GM12878 (cell line): ENCODE results near the gene PAF1. TPM values are rescaled to one million over a fixed set of nuclear protein-coding genes. Genes with fewer than 3 reads are reported as not detected.

Experiments
- ATAC-seq: fragments of 200-7000 bp; cut with Tn5 transposase; 3 replicates; pipeline ENCODE4 v1.9.1; 2020; ENCODE audit warnings: mild to moderate bottlenecking, moderate library complexity
- BruUV-seq: library from RNA; stranded (reverse); fragments of 400-500 nt; replicated peaks from 2 replicates; lab custom pipeline; 2021; lab: Mats Ljungman, UMichigan
- CTCF ChIA-PET: fragments of 300-600 bp; sonication (Branson Sonifier 250); formaldehyde crosslinking; extraction: SDS; loops from one replicate; lab custom pipeline; 2021; ENCODE audit warnings: inconsistent platforms; lab: Yijun Ruan, JAX
- POLR2A ChIA-PET: fragments of 350-600 bp; formaldehyde crosslinking; extraction: SDS; loops from one replicate; lab custom pipeline; 2021; ENCODE audit warnings: inconsistent platforms; lab: Charles Lee
- RAD21 ChIA-PET: fragments of 300-600 bp; sonication (Branson Sonifier 250); formaldehyde crosslinking; loops from one replicate; lab custom pipeline; 2023; ENCODE audit warnings: antibody characterized with exemption; ENCODE audit not compliant: unreplicated experiment; lab: Charles Lee
- SMC1A ChIA-PET: fragments of 300-600 bp; sonication (Branson Sonifier 250); formaldehyde crosslinking; loops from one replicate; lab custom pipeline; 2023; ENCODE audit not compliant: unreplicated experiment, uncharacterized antibody; lab: Charles Lee
- DNase-seq: peaks from one replicate; pipeline ENCODE4 v3.0.0-alpha.2; 2011; ENCODE audit warnings: low read depth, low spot score
- FAIRE-seq: peaks from 3 replicates; lab custom pipeline; 2011; peaks lifted over from hg19 to GRCh38; lab: Jason Lieb, UNC
- H2AFZ ChIP-seq: 2 replicates; pipeline ENCODE4 v1.6.0; 2011; ENCODE audit warnings: low read depth, low read length, control low read depth; ENCODE audit not compliant: control insufficient read depth
- H3K27ac ChIP-seq: 2 replicates; pipeline ENCODE4 v1.5.1; 2011; ENCODE audit warnings: control low read depth; ENCODE audit not compliant: control insufficient read depth, insufficient read depth
- H3K27me3 ChIP-seq, 2 experiments: replicated peaks in 1 of 2; 2 replicates each; pipeline versions ENCODE4 v1.6.0 to v1.6.1; 2011; ENCODE audit warnings: low read length in 1 of 2; ENCODE audit not compliant: control insufficient read depth in 2 of 2, insufficient read depth in 2 of 2
- H3K36me3 ChIP-seq, 2 experiments: 2 replicates each; pipeline ENCODE4 v1.5.1; 2011; ENCODE audit warnings: low read length in 1 of 2; ENCODE audit not compliant: control insufficient read depth in 2 of 2, insufficient read depth in 2 of 2
- H3K4me1 ChIP-seq: 2 replicates; pipeline ENCODE4 v1.6.1; 2011; ENCODE audit warnings: mild to moderate bottlenecking, low read length, moderate library complexity, mixed read lengths; ENCODE audit not compliant: control insufficient read depth, insufficient read depth
- H3K4me2 ChIP-seq: 2 replicates; pipeline ENCODE4 v1.6.0; 2011; ENCODE audit warnings: control low read depth; ENCODE audit not compliant: control insufficient read depth, insufficient read depth
- H3K4me3 ChIP-seq: fragments of 200-600 bp; sonication (generic); 2 replicates; pipeline ENCODE4 v1.5.1; 2016
- H3K79me2 ChIP-seq: 2 replicates; pipeline ENCODE4 v1.6.0; 2011; ENCODE audit warnings: low read length; ENCODE audit not compliant: control insufficient read depth, insufficient read depth
- H3K9ac ChIP-seq: 2 replicates; pipeline ENCODE4 v1.8.0; 2011; ENCODE audit warnings: low read length, control low read depth, mixed read lengths; ENCODE audit not compliant: control insufficient read depth, insufficient read depth
- H3K9me3 ChIP-seq: replicated peaks from 3 replicates; pipeline ENCODE4 v1.5.1; 2011; ENCODE audit warnings: mild to moderate bottlenecking, low read length; ENCODE audit not compliant: control insufficient read depth, insufficient read depth
- H4K20me1 ChIP-seq: 2 replicates; pipeline ENCODE4 v1.6.0; 2011; ENCODE audit not compliant: control insufficient read depth, insufficient read depth
- CBFB ChIP-seq: IDR thresholded peaks from 2 replicates; pipeline ENCODE4 v1.6.1; 2016; ENCODE audit warnings: antibody characterized with exemption, low read depth
- CREB1 ChIP-seq: IDR thresholded peaks from 2 replicates; pipeline ENCODE4 v1.6.1; 2012; ENCODE audit warnings: low read depth, mild to moderate bottlenecking, inconsistent platforms
- E4F1 ChIP-seq: fragments of 450-650 bp; IDR thresholded peaks from 2 replicates; pipeline ENCODE4 v1.6.1; 2018; ENCODE audit warnings: borderline replicate concordance, mild to moderate bottlenecking; ENCODE audit not compliant: partially characterized antibody
- ESRRA ChIP-seq: IDR thresholded peaks from 2 replicates; pipeline ENCODE4 v1.6.1; 2012; ENCODE audit warnings: mild to moderate bottlenecking, low read length, improper control_type of control experiment
- ETV6 ChIP-seq, 2 experiments: fragments of 450-650 bp in 1 of 2; IDR thresholded peaks in 1 of 2; conservative IDR thresholded peaks in 1 of 2; 2 replicates each; pipeline ENCODE4 v1.6.1; 2014; ENCODE audit warnings: antibody characterized with exemption in 1 of 2, borderline replicate concordance in 1 of 2, low read depth in 1 of 2, mild to moderate bottlenecking in 1 of 2, moderate library complexity in 1 of 2
- IKZF1 ChIP-seq: fragments of 450-650 bp; conservative IDR thresholded peaks from 2 replicates; pipeline ENCODE4 v1.6.1; 2017; ENCODE audit warnings: antibody characterized with exemption, mild to moderate bottlenecking
- JUND ChIP-seq: IDR thresholded peaks from 2 replicates; pipeline ENCODE4 v1.6.1; 2012; ENCODE audit warnings: low read depth, mild to moderate bottlenecking, low read length, improper control_type of control experiment, moderate library complexity
- LARP7 ChIP-seq: fragments of 450-650 bp; IDR thresholded peaks from 2 replicates; pipeline ENCODE4 v1.6.1; 2017; ENCODE audit warnings: mild to moderate bottlenecking
- MXI1 ChIP-seq: fragments of 150-350 bp; IDR thresholded peaks from 2 replicates; pipeline ENCODE4 v1.6.1; 2011; ENCODE audit warnings: low read depth, mild to moderate bottlenecking, inconsistent platforms, low read length, improper control_type of control experiment
- NRF1 ChIP-seq: conservative IDR thresholded peaks from 2 replicates; pipeline ENCODE4 v1.6.1; 2011; ENCODE audit warnings: mild to moderate bottlenecking, low read depth, low read length, improper control_type of control experiment
- PAX8 ChIP-seq: fragments of 450-650 bp; IDR thresholded peaks from 2 replicates; pipeline ENCODE4 v1.6.1; 2017; ENCODE audit warnings: mild to moderate bottlenecking, moderate library complexity
- POLR2A ChIP-seq: IDR thresholded peaks from 2 replicates; pipeline ENCODE4 v1.6.1; 2011; ENCODE audit warnings: low read depth, mild to moderate bottlenecking, low read length
- POLR2AphosphoS5 ChIP-seq: IDR thresholded peaks from 2 replicates; pipeline ENCODE4 v1.6.1; 2011; ENCODE audit warnings: mild to moderate bottlenecking, low read length, inconsistent platforms
- POU2F2 ChIP-seq: IDR thresholded peaks from 3 replicates; pipeline ENCODE4 v1.6.1; 2011; ENCODE audit warnings: low read depth, mild to moderate bottlenecking, low read length, borderline replicate concordance
- RAD21 ChIP-seq: IDR thresholded peaks from 2 replicates; pipeline ENCODE4 v1.6.1; 2011; ENCODE audit warnings: mild to moderate bottlenecking, low read depth, low read length, moderate library complexity; ENCODE audit not compliant: insufficient read depth
- RUNX3 ChIP-seq: IDR thresholded peaks from 2 replicates; pipeline ENCODE4 v1.6.1; 2012; ENCODE audit warnings: low read length, inconsistent platforms
- SIN3A ChIP-seq: IDR thresholded peaks from 2 replicates; pipeline ENCODE4 v1.6.1; 2012; ENCODE audit warnings: low read depth, low read length, improper control_type of control experiment
- SMAD5 ChIP-seq: IDR thresholded peaks from 2 replicates; pipeline ENCODE4 v1.6.1; 2016; ENCODE audit warnings: antibody characterized with exemption, low read depth
- SMC3 ChIP-seq: IDR thresholded peaks from 2 replicates; pipeline ENCODE4 v1.6.1; 2011; ENCODE audit warnings: low read length, improper control_type of control experiment, borderline replicate concordance
- STAT1 ChIP-seq: fragments of 450-650 bp; conservative IDR thresholded peaks from 2 replicates; pipeline ENCODE4 v1.6.1; 2014; ENCODE audit warnings: antibody characterized with exemption, mild to moderate bottlenecking
- TCF3 ChIP-seq: IDR thresholded peaks from 2 replicates; pipeline ENCODE4 v1.6.1; 2012; ENCODE audit warnings: low read depth, mild to moderate bottlenecking, low read length, borderline replicate concordance; ENCODE audit not compliant: insufficient read depth
- ZNF207 ChIP-seq: fragments of 450-650 bp; IDR thresholded peaks from 2 replicates; pipeline ENCODE4 v1.6.1; 2014; ENCODE audit warnings: antibody characterized with exemption, mild to moderate bottlenecking, borderline replicate concordance
- WGBS: methylation state at CpG from one replicate; pipeline ENCODE4 v1.1.6; 2016; ENCODE audit warnings: low lambda C conversion rate; ENCODE audit not compliant: insufficient replicate concordance, insufficient coverage; ENCODE audit errors: missing lambda C conversion rate; 5-methylcytosine and 5-hydroxymethylcytosine counted together
- in situ Hi-C: fragments of 300-500 bp; cut with MboI; formaldehyde crosslinking; loops from 9 replicates; pipeline ENCODE4 v1.14.3; 2018; ENCODE audit warnings: mixed read lengths
- intact Hi-C: fragments of 100-400 bp; cut with micrococcal nuclease; formaldehyde crosslinking; loops from one replicate; pipeline ENCODE4 v1.14.2; 2022; ENCODE audit not compliant: unreplicated experiment
- polyA plus RNA-seq, 11 experiments: library from polyadenylated mRNA; depleted of rRNA in 4 of 11; unstranded in 6 of 11; stranded (reverse) in 5 of 11; fragments of >200 nt; fragmentation: Nextera tagmentation in 4 of 11; fragmentation: Illumina TruSeq in 1 of 11; extraction: Ambion mirVana in 4 of 11; extraction: Trizol in 1 of 11; gene quantifications; 1 replicate in 1 of 11; 2 replicates in 10 of 11; pipeline versions ENCODE4 v1.2.1 to v1.2.3, GENCODE V29; 2011 to 2016; ENCODE audit warnings: inconsistent platforms in 2 of 11, missing spikeins in 2 of 11, low read depth in 1 of 11
- total RNA-seq, 4 experiments: library from RNA; depleted of rRNA in 3 of 4; stranded (reverse); fragments of >200 nt in 3 of 4; fragmentation: Illumina TruSeq in 1 of 4; extraction: Trizol in 1 of 4; gene quantifications; 2 replicates each; pipeline versions ENCODE4 v1.2.1 to v1.2.3, GENCODE V29; 2013 to 2021

PAF1 gene
- total and polyA plus RNA-seq, 10 of the 15 experiments (the other 5 are each of a cell fraction or from before 2014, with no cell fraction given): 1.7 to 45.8 (median 39.6) TPM

GRCh38 chr19:39435499-39436349 lies 44.8 kb upstream of the PAF1 start, which contains the start of gene RPS16:
TSS of gene RPS16 (minus strand) at chr19:39435949. CDS start at chr19:39435895, 54 bp downstream.
- in situ Hi-C loops (no loop called here), intact Hi-C loops (loop anchor here (1.0 kb wide), 1 partner anchor 23 kb away; the partner anchor contains the start of gene PLEKHG2)
- ATAC-seq (peak; percentile 88), FAIRE-seq (peak; percentile 91), DNase-seq (peak; percentile 88)
- Histone ChIP-seq H3K79me2 (peaks cover 36% of the 10 kb centered on the region), H3K9ac (peak within 1 kb of the TSS; percentile 97), H3K27me3 (no peaks in the 10 kb centered on the region), H3K9me3 (no peaks in the 10 kb centered on the region), H3K27ac (peak within 1 kb of the TSS; percentile 91), H4K20me1 (no peaks in the 10 kb centered on the region; the same call in 1 of the 2 replicates), H3K36me3 (peaks cover 10 to 15% of the 10 kb centered on the region in 2 experiments), H3K4me1 (peaks cover 37% of the 10 kb centered on the region), H2AFZ (peak within 1 kb of the TSS; percentile 65), H3K4me2 (peak within 1 kb of the TSS; percentile 87), H3K4me3 (peak within 1 kb of the TSS; percentile 97)
- ChIA-PET SMC1A (interaction anchor here (0.6 to 1.7 kb wide), 13 partner anchors 22 to 1029 kb away, joined by 3 to 9 read pairs (median 4); partner anchors contain the start of genes DYRK1B, EID2B, MED29 and PAF1), CTCF (interaction anchor here (0.6 to 1.7 kb wide), 18 partner anchors 8 to 357 kb away, joined by 3 to 15 read pairs (median 4); partner anchors contain the start of genes EID2B, PLEKHG2 and SUPT5H), RAD21 (interaction anchor here (0.6 to 1.6 kb wide), 14 partner anchors 9 to 535 kb away, joined by 3 to 12 read pairs (median 4); partner anchors contain the start of genes EID2B, MED29, PAF1 and PLEKHG2), POLR2A (interaction anchor here (0.6 to 1.9 kb wide), 20 partner anchors 9 to 570 kb away, joined by 3 to 40 read pairs (median 4); partner anchors contain the start of genes MED29, PAF1, PLEKHG2 and SAMD4B)
- BruUV-seq: no TSS peak
- WGBS: under 1% methylated on average over 60 of the region's 61 CpGs
- TF ChIP-seq STAT1 (0 out of 2 replicates have a peak, but pooled peaks have one; percentile 55), CREB1 (peak; percentile 75; the same call in 1 of the 2 replicates), ESRRA (peak; percentile 74; the same call in 1 of the 2 replicates), PAX8 (no peak), ETV6 (conservative IDR thresholded peaks at IDR 0.05 in 1 of 2, IDR thresholded peaks at IDR 0.05 in 1 of 2; ENCODE audit: borderline replicate concordance in 1 of 2, low read depth in 1 of 2) (no peak), SMAD5 (peak; percentile 98), E4F1 (peak; percentile 99), POLR2A (peak; percentile 100), POLR2AphosphoS5 (peak; percentile 100), IKZF1 (peak; percentile 81), SIN3A (peak; percentile 91), RAD21 (no peak), CBFB (peak; percentile 97), LARP7 (peak; percentile 77), NRF1 (peak; percentile 68), ZNF207 (peak; percentile 78), SMC3 (no peak), RUNX3 (peak; percentile 86), TCF3 (peak; percentile 84; the same call in 1 of the 2 replicates), JUND (peak; percentile 29; the same call in 1 of the 2 replicates), MXI1 (peak; percentile 96), POU2F2 (peak; percentile 86)
